HG02885 (cell line): ENCODE results near the gene ZNF787.

ENCODE experiments used
- ATAC-seq: cut with Tn5 transposase; IDR thresholded peaks from one replicate; pipeline ENCODE4 v1.9.1; 2021; ENCODE audit warnings: mild to moderate bottlenecking; ENCODE audit not compliant: unreplicated experiment, poor library complexity

The ZNF787 gene

DNA sequence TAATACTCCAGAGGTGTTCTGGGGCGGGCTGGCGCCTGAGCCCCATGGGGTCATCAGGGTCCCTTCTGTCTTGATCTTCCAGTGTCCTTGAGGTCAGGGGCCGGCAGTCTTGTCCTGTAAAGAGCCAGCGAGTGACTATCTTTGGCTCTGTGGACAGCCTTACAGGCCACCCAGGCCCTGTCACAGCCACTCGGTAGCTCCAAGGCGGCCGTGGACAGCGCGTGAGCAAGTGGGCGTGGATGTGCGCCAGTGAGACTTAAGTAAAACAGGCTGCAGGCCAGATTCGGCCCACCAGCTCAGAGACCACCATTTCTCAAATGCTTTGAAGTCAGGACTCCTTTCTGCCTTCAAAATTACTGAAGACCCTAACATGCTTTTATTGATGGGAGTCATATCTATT, 23.7 kb upstream of the ZNF787 start:
- no peak for ATAC-seq

DNA sequence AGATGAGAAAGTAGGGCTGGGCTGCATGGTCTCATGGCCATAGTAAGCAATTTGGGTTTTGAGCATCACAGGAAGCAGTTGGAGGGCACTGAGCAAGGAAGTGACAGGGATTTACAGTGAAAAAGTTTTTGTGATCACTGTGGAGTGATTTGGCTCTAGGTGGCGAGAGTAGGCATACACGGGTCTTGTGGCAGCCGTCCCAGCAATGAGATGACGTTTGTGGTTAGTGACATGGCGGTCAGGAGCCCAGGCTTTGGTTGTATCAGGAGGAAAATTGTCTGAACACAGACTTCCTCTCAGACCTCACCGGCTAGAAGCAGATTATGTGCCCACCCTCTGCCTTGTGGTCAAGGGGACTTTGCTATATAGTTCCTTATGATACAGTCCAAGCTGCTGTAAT, 23.3 kb upstream of the ZNF787 start:
- ATAC-seq = no peak

GRCh38 chr19:56142897-56143434, 21.9 kb upstream of the ZNF787 start:
- no peak for ATAC-seq

DNA sequence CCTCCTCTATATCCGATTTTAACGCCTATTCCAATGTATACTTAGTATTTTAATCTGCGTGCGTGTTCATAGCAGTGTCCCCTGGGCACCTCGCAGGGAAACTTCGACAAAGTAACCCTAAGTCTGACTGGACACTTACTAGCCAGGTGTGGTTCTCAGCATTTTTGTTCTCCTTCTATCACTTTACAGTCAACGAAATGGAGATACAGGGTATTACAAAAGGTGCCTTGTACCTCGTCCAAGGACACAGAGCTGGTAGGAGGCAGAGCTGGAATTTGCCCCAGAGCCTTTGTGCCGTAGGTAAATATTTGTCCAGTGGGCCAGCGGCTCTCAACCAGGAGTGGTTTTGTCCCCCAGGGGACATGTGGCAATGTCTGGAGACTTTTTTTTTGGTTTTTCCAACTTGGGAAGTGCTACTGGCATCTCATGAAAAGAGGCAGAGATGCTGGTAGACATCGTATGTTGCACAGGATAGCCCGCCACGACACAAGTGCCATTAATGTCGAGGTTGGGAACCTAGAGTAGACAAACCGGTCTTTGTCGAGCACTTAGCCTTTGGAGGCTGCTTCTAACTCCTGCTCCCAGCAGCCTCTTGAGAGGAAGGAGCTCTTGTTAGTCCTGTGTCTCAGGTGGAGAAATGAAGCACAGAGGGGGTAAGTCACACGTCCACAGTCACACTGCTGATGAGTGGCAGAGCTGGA, 21.1 kb upstream of the ZNF787 start:
- ATAC-seq = no peak

- ATAC-seq = no peak
Measured at GRCh38 chr19:56141417-56141993, 20.4 kb upstream of the ZNF787 start.

GRCh38 chr19:56140583-56141416, 19.7 kb upstream of the ZNF787 start, which contains the start of gene ZNF444:
ZNF444 (plus strand) TSS chr19:56141287; CDS start chr19:56146912, 5,625 bp downstream.
- ATAC-seq = peak; percentile 93

- no peak for ATAC-seq
Measured at GRCh38 chr19:56139847-56140582, 18.9 kb upstream of the ZNF787 start.

DNA sequence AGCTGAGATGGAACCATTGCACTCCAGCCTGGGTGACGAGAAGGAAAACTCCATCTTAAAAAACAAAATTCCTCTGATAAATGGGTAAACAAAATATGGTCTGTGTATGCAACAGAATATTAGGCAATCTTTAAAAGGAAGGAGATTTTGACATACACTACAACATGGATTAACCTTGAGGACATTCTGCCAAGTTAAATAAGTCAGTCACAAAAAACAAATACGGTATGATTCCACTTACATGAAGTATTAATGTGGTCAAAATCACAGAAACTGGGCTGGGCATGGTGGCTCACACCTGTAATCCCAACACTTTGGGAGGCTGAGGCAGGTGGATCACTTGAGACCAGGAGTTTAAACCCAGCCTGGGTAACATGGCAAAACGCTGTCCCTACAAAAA, 17.0 kb upstream of the ZNF787 start:
- ATAC-seq = no peak

GRCh38 chr19:56137405-56137804, 16.3 kb upstream of the ZNF787 start:
- no peak for ATAC-seq

GRCh38 chr19:56136362-56136761, 15.3 kb upstream of the ZNF787 start:
- ATAC-seq = no peak

DNA sequence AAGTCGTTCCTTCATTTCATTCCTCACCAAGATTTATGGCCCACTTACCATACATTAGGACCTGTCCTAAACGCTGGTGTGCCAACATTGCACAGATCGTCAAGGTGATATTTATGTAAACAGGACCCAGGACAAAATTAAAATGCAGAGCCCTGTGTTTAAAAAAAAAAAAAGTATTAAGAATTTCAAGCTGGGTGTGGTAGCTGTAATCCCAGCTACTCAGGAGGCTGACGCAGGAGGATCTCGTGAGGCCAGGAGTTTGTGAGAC, 13.5 kb upstream of the ZNF787 start:
- ATAC-seq = no peak

DNA sequence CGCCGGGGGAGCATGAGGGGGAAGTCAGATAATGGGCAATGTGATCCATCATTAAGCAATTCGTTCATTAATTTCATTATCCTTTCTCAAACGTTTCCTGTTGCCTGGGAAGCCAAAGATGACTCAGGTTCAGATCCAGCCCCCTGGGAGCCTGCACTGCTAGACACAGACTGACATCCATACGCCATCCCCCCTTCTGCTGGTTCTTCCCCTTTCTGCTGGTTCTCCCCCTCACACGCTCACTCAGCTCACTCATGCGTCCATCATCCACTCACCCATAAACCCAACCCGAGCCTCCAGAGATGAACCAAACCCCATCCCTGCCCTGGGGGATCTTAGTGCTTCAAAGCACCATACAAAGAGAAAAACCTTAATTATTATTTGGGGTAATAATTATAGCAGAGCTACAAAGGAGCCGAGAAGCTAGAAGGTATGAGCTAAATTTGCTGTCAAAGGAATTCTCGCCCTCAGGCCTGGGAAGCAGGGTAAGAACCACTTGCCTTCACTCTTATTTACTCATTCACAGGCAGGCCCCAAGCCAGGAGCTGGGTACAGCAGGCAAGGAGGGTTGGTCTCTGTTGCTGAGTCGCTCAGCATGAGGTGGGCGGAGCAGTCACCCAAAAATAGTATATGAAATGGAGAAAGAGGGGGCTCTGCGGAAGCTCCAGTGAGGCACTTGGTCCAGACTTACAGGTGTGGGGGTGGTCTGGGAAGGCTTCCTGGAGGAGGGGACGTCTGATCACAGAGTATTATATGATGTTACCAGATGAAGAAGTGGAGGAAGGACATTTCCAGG, 13.0 kb upstream of the ZNF787 start:
- no peak for ATAC-seq

DNA sequence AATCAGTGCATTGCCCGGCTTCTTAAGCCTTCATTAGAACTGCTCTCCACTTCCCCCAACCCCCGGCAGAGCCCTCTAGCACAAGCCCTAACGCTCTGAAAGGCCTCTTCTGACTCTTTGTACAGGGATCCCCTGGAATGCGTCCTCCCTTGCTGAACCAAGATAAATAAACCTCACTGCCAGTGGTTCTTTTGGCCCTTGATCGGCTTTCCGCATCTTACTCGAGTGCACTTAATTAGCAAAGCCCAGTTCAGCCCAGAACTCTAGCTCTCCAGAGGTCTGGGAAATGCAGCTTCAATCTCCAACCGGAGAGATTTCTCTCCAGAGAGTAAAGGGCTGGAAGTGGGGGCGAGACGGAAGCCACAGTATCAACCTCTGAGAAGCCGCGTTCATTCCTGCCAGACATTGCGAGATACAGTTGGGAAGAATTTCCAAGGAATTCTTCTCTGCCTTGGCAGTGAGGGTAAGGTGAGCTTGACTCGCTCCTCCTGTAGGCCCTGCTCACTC, 11.3 kb upstream of the ZNF787 start:
- no peak for ATAC-seq

DNA sequence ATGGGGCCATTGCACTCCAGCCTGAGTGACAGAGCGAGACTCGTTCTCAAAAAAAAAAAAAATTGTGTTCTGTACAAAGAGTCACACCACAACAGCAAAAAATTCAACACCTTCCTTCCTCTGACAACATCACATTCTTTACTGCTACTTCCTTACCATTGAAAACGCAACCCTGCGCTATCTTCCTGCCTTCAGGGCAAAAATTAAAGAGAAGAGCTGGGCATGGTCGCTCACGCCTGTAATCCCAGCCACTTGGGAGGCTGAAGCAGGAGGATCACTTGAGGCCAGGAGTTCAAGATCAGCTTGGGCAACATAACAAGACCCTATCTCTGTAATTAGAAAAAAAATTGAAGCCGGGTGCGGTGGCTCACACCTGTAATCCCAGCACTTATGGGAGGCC, 10.6 kb upstream of the ZNF787 start:
- no peak for ATAC-seq

DNA sequence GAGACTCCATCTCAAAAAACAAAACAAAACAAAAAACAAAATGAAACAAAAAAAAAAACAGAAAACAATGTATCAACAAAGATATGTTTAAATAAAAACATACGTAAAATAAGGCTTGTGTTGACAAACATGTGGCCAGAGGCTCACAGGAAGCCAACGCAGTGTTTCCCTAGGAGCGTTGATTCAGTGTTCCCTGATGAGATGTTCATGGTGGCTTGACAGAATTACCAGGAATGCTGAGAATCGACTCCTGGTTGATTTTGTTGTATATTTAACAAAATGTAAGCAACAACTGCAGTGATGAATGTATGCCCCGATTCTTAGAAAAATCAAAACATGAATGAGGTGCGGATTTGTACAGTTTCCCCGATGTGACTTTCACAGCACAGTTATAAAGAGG, 8.9 kb upstream of the ZNF787 start:
- ATAC-seq = no peak

- no peak for ATAC-seq
Measured at GRCh38 chr19:56126983-56127780, 6.1 kb upstream of the ZNF787 start.

- ATAC-seq = no peak
Measured at GRCh38 chr19:56125806-56126590, 4.9 kb upstream of the ZNF787 start.

GRCh38 chr19:56124578-56124977, 3.5 kb upstream of the ZNF787 start:
- no peak for ATAC-seq
